Smooth muscle cell (in vitro differentiated cells): ENCODE data around the gene PDE6B. TPM values are rescaled to one million over a fixed set of nuclear protein-coding genes. Genes with fewer than 3 reads are reported as not detected.

ENCODE experiments used
- DNase-seq: peaks from one replicate; lab custom pipeline; 2025; ENCODE audit not compliant: unreplicated experiment; lab: John Stamatoyannopoulos, UW
- H2AFZ ChIP-seq: fragments of 200-600 bp; sonication (generic); 2 replicates; pipeline ENCODE4 v1.6.0; 2016; ENCODE audit warnings: antibody characterized with exemption, low read depth, mild to moderate bottlenecking
- H3F3A ChIP-seq: fragments of 200-600 bp; sonication (generic); 2 replicates; pipeline ENCODE4 v1.6.0; 2017; ENCODE audit warnings: antibody characterized with exemption, low read depth
- H3K27ac ChIP-seq: fragments of 200-600 bp; sonication (generic); 2 replicates; pipeline ENCODE4 v1.5.1; 2016; ENCODE audit warnings: low read depth, mild to moderate bottlenecking
- H3K27me3 ChIP-seq: fragments of 200-600 bp; sonication (generic); 2 replicates; pipeline ENCODE4 v1.6.1; 2016; ENCODE audit warnings: low read depth, mild to moderate bottlenecking
- H3K36me3 ChIP-seq: fragments of 200-600 bp; sonication (generic); 2 replicates; pipeline ENCODE4 v1.5.1; 2016; ENCODE audit warnings: low read depth
- H3K4me1 ChIP-seq: fragments of 200-600 bp; sonication (generic); 2 replicates; pipeline ENCODE4 v1.5.1; 2016; ENCODE audit warnings: low read depth
- H3K4me2 ChIP-seq: fragments of 200-600 bp; sonication (generic); 2 replicates; pipeline ENCODE4 v1.6.0; 2016; ENCODE audit warnings: mild to moderate bottlenecking
- H3K4me3 ChIP-seq: fragments of 200-600 bp; sonication (generic); 2 replicates; pipeline ENCODE4 v1.5.1; 2016; ENCODE audit warnings: mild to moderate bottlenecking
- H3K79me2 ChIP-seq: fragments of 200-600 bp; sonication (generic); 2 replicates; pipeline ENCODE4 v1.6.0; 2016; ENCODE audit warnings: low read depth, mild to moderate bottlenecking
- H3K9ac ChIP-seq: fragments of 200-600 bp; sonication (generic); 2 replicates; pipeline ENCODE4 v1.6.0; 2016; ENCODE audit warnings: low read depth
- H3K9me3 ChIP-seq: fragments of 200-600 bp; sonication (generic); replicated peaks from 2 replicates; pipeline ENCODE4 v1.5.1; 2016; ENCODE audit warnings: low read depth
- H4K20me1 ChIP-seq: fragments of 200-600 bp; sonication (generic); 2 replicates; pipeline ENCODE4 v1.6.0; 2016; ENCODE audit warnings: low read depth
- WGBS: methylation state at CpG from one replicate; pipeline ENCODE4 v1.1.7; 2016; ENCODE audit warnings: low lambda C conversion rate; 5-methylcytosine and 5-hydroxymethylcytosine counted together
- polyA plus RNA-seq: library from polyadenylated mRNA; unstranded; fragments of >200 nt; fragmentation: Nextera tagmentation; extraction: Ambion mirVana; gene quantifications from 2 replicates; pipeline ENCODE4 v1.2.1, GENCODE V29; 2016
- total RNA-seq: library from RNA; depleted of rRNA; stranded (reverse); fragments of >200 nt; gene quantifications from 2 replicates; pipeline ENCODE4 v1.2.3, GENCODE V29; 2014
- TF ChIP-seq, protein P1 (sequence below): fragments of 200-600 bp; sonication (generic); IDR thresholded peaks from 2 replicates; pipeline ENCODE4 v1.5.1; 2017; ENCODE audit warnings: borderline replicate concordance, mild to moderate bottlenecking, antibody characterized with exemption; ENCODE audit not compliant: insufficient read depth, poor library complexity, severe bottlenecking

PDE6B gene
- total and polyA plus RNA-seq, 2 experiments from 2014 or later, result 5.1 to 9.0 TPM

DNA sequence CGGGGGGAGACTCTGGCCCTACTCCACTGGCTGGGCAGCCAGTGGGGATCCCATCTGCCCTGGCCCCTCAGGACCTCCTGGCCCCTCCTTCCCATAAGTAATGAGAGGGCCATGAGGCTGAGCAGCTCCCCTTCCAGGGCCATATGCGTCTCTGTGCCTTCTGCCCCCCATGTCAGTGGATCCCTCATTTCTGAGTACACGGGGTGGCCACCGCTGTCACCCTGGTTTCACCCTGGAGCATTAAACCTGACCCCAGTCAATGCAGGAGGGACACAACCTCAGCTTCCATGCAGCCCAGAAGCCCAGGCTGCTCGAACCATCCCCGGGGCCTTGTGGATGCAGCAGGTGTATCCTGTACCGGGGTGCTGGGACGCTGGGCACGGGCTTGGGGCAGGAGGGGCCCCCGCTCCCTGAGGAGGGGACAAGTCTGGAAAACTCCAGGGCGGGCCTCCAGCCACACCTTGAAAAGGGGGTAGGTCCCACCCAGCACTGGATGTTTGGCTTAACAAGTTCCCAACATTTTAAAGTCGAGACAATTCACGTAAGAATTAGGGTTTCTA lies 24.5 kb downstream of the PDE6B start:
- no peak overlapping the region for H3K4me3 ChIP-seq

DNA sequence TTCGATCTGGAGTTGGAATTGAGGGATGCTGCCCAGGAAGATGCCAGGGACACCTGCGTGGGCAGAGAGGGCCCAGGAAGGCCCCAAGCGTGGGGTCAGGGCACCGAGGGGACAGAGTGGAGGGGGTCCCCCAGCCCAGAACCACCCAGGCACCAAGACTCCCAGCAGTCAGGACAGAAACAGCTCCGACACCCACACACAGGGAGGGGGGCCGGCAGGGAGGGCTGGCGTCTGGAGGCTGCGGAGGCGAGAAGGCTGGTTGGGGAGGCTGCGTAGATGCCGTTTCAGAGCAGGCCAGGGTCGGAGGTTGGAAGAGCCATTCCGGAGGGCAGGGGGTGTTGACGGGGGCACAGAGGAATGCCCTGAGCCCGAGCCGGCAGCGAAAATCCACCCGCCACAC lies 25.1 kb downstream of the PDE6B start:
- no peak for DNase-seq

More for the DNA sequence above, 24.5 kb downstream of the PDE6B start:
- Histone ChIP-seq H3K27me3 (no peaks in the 10 kb centered on the region), H3K36me3 (no peaks in the 10 kb centered on the region), H3K79me2 (no peaks in the 10 kb centered on the region), H3K9me3 (no peaks in the 10 kb centered on the region), H3K27ac (no peak overlapping the region), H4K20me1 (no peaks in the 10 kb centered on the region), H3K9ac (no peak overlapping the region), H3K4me2 (no peak overlapping the region), H3K4me1 (no peaks in the 10 kb centered on the region), H2AFZ (no peak overlapping the region), H3F3A (no peaks in the 10 kb centered on the region)
- DNase-seq, result no peak
- WGBS, result 93% methylated on average over 13 of the region's 13 CpGs
- TF ChIP-seq, protein P1, sequence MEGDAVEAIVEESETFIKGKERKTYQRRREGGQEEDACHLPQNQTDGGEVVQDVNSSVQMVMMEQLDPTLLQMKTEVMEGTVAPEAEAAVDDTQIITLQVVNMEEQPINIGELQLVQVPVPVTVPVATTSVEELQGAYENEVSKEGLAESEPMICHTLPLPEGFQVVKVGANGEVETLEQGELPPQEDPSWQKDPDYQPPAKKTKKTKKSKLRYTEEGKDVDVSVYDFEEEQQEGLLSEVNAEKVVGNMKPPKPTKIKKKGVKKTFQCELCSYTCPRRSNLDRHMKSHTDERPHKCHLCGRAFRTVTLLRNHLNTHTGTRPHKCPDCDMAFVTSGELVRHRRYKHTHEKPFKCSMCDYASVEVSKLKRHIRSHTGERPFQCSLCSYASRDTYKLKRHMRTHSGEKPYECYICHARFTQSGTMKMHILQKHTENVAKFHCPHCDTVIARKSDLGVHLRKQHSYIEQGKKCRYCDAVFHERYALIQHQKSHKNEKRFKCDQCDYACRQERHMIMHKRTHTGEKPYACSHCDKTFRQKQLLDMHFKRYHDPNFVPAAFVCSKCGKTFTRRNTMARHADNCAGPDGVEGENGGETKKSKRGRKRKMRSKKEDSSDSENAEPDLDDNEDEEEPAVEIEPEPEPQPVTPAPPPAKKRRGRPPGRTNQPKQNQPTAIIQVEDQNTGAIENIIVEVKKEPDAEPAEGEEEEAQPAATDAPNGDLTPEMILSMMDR, result no peak

DNA sequence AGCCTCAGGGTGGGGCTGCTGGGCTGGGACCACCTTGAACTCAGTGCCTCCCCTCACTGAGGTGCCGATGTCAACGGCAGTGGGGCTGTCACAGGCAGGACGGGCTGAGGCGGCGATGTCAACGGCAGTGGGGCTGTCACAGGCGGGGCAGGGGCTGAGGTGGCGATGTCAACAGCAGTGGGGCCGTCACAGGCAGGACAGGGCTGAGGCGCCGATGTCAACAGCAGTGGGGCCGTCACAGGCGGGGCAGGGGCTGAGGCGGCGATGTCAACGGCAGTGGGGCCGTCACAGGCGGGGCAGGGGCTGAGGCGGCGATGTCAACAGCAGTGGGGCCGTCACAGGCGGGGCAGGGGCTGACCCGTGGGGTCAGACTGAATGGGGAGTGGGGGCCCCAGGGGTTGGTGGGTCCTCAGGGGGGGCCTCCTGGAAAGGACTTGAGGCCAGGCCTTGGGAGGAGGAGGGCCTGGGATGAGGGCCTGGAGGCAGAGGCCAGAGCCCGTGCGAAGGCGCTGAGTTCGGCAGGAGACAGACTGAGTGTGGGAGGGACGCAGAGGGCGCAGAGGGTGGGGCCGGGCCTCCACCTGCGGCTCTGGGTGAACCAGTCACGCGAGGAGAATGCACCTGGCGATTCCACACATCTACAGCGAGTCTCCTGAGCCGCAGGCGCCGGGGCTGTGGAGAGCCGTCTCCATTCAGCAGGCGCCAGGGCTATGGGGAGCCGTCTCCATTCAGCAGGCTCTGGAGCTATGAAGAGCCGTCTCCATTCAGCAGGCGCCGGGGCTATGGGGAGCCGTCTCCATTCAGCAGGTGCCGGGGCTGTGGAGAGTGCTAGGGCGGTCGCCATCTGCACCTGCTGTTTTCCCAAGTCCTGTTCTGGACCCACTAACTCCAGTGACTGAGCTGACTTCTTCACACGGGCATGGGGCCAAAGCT lies 25.8 kb downstream of the PDE6B start:
- no peak for DNase-seq
- no peak overlapping the region for H3K27ac ChIP-seq
- no peaks in the 10 kb centered on the region for H4K20me1 ChIP-seq
- H3K9ac ChIP-seq, result no peak overlapping the region
- no peaks in the 10 kb centered on the region for H3K36me3 ChIP-seq
- TF ChIP-seq, protein P1, result no peak
- H2AFZ ChIP-seq, result no peak overlapping the region
- H3K4me3 ChIP-seq, result no peak overlapping the region
- no peaks in the 10 kb centered on the region for H3K79me2 ChIP-seq
- H3K9me3 ChIP-seq, result no peaks in the 10 kb centered on the region
- 81% methylated on average over 38 of the region's 49 CpGs for WGBS
- H3F3A ChIP-seq, result no peaks in the 10 kb centered on the region
- H3K27me3 ChIP-seq, result no peaks in the 10 kb centered on the region
- no peaks in the 10 kb centered on the region for H3K4me1 ChIP-seq
- no peak overlapping the region for H3K4me2 ChIP-seq

More for the DNA sequence above, 25.1 kb downstream of the PDE6B start:
- 91% methylated on average over 18 of the region's 18 CpGs for WGBS
- Histone ChIP-seq H3K9ac (no peak overlapping the region), H3K9me3 (no peaks in the 10 kb centered on the region), H3F3A (no peaks in the 10 kb centered on the region), H3K27me3 (no peaks in the 10 kb centered on the region), H4K20me1 (no peaks in the 10 kb centered on the region), H2AFZ (no peak overlapping the region), H3K4me2 (no peak overlapping the region), H3K4me3 (no peak overlapping the region), H3K36me3 (no peaks in the 10 kb centered on the region), H3K27ac (no peak overlapping the region), H3K4me1 (no peaks in the 10 kb centered on the region), H3K79me2 (no peaks in the 10 kb centered on the region)
- TF ChIP-seq, protein P1, result no peak
